GM12873 (cell line): ENCODE measurements around the gene BABAM2.

Source experiments
- TF ChIP-seq, protein P1 (sequence below): IDR thresholded peaks from 2 replicates; pipeline ENCODE4 v1.5.1; 2012; ENCODE audit warnings: low read depth, mild to moderate bottlenecking, moderate library complexity, low read length, control low read depth; ENCODE audit not compliant: insufficient read depth; ENCODE audit errors: missing control alignments

BABAM2 gene

DNA sequence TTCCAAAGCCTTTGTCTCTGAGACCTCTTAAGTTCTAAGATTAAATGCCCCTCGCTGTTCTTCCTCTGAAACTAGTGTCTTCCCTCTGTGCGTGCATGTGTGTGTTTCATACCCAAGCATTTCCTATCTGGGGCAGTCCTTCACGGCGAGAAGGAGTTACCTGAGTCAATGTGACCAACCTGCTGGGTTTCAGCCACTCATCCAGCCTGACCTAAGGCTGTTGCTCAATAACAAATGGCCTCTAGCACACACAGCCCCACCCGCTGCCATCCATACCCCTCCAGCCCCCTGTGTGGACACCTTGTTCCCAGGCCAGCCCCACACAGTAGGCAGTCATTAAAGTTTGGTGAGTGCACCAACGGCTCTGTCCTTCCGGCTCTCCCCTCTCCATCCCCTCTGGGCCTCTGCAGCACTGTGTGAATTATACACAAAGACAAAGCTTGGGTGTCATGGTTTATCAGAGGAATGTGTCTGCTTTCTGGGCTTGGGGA lies 448.3 kb downstream of the BABAM2 start:
- TF ChIP-seq, protein P1, sequence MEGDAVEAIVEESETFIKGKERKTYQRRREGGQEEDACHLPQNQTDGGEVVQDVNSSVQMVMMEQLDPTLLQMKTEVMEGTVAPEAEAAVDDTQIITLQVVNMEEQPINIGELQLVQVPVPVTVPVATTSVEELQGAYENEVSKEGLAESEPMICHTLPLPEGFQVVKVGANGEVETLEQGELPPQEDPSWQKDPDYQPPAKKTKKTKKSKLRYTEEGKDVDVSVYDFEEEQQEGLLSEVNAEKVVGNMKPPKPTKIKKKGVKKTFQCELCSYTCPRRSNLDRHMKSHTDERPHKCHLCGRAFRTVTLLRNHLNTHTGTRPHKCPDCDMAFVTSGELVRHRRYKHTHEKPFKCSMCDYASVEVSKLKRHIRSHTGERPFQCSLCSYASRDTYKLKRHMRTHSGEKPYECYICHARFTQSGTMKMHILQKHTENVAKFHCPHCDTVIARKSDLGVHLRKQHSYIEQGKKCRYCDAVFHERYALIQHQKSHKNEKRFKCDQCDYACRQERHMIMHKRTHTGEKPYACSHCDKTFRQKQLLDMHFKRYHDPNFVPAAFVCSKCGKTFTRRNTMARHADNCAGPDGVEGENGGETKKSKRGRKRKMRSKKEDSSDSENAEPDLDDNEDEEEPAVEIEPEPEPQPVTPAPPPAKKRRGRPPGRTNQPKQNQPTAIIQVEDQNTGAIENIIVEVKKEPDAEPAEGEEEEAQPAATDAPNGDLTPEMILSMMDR, result no peak

DNA sequence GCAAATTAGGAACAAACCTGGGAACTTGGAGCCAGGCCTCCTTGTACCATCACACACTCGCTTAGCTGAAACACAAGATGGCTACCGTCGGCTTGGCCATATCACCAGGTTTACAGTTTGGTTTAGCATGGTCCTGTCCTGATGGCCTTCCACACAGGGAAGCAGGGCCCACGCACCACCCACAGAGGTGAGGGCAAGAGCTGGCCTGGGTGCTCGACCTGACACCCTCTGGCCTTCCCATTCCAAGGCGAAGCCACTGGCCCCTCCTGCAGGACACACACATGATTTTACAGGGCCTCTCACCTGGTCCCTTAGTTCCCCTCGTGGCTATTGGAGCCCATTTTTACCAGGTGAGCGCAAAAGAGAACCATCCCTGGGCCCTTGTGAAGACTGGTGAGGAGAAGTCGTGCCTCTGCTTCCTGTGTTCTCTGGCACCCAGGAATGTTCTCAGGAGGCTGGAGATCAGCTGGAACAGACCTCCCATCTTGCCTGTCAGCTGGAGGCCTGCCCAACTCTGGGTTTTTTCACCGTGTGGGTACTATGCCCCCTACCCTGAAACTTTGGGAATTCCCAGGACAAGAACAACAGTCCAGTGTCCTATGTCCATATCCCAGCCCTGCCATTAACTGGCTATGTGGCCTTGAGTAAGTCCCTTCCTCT lies 449.1 kb downstream of the BABAM2 start:
- TF ChIP-seq, protein P1, result no peak

DNA sequence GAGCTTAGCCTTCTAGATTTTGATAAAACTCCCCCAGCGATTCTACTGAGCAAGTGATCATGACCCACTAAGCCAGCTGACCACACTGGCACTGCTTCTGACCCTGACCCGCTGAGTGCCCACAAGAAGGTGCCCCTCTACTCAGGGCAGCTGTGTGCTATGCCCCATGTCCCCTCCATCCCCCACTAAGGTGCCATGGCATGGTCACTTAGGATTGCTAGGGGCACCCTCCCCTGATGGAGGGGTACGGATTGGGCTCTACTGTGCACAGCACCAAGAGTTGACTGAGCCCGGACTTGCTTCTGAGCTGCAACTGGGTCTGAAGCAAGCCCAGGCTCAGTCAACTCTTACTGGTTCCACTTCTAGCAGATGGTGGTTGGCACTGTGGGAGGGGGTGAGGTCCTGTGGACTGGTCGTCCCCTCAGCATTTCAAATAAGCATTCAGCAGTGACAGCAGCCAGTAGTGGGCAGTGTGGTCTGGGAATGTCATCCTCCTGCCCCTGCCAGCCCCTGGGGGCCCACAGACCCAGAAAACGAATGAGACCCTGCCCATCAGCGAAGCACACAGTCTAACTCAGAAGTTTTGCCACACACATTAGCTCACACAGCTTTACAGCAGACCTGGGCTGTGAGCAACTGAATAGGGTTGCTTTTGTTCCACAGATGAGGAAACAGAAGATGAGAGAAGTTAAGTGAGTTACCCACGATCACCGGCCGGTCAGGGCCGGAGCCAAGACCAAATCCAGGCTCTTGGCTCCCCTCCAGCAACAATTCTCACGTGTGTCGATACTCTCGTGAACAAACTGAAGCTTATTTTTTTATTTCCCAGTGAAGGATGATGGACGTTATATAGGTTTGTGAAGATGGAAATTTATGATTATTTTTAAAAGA lies 450.0 kb downstream of the BABAM2 start:
- TF ChIP-seq, protein P1, result peak; percentile 12

DNA sequence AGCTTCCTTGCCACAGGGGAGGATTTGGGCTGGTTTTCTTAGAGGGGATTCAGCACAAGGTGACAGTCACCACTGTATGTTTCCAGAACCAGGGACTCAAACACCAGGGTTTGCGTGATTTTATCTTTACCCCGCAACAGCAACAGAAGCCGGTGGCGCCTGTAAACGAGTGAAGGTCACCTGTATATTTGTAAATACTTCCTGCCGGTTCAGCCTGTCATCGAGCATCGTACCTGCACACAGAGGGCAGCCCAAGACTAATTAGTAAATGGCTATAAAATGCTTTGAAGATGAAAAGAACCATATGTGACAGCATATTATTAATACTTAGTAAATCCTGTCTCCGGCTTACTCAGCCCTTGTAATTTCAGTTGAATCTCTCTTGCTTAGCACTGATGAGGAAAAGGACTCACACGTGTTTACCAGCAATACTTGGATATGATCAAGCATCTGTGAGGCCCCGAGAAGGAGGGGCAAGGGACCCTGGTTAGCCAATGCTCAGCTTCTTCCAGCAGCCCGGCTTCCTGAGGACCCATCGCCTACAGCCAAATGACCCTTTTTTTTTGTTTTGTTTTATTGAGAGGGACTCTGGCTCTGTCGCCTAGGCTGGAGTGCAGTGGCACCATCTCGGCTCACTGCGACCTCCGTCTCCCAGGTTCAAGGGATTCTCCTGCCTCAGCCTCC lies 450.8 kb downstream of the BABAM2 start:
- TF ChIP-seq, protein P1, result no peak

DNA sequence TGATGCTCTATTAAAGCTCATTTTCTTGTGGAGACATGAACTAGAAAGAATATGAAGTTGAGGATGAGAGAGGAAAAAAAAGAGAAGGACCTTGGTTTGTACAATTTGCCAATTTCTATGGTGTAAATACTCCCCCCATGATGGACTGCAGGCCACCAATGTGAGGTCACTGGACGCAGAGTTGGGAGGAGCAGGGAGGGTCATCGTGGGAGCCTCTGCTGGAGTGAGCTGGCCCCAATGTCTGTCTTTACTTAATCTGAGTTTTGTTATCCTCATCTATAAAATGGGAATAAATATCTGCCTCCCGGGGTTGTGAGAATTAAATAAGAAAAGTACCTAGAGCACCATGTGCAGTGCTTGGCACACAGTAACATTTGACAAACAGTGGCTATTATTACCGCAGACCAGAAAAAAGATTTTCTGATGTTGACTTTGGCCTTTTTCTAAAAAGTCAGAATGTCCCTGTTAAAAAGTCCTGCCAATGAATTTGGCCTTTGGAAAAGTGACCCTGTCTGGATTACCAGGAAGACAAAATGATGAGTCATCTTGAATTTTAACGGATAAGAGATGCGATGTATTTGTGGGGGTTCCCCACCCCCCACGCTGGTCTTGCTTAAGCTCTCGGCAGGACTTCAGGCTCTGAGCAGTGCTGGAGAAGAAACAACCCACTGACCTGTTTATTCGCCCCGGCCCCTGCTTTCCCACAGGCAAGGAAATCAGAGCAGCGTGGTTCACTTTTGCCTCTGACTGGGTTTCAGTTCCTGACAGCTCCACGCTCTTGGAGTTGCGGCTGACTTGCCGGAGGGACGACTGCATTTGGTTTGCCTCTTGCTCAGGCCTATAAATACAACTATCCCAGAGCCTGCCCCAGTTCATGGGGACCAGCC lies 451.8 kb downstream of the BABAM2 start:
- TF ChIP-seq, protein P1, result no peak

DNA sequence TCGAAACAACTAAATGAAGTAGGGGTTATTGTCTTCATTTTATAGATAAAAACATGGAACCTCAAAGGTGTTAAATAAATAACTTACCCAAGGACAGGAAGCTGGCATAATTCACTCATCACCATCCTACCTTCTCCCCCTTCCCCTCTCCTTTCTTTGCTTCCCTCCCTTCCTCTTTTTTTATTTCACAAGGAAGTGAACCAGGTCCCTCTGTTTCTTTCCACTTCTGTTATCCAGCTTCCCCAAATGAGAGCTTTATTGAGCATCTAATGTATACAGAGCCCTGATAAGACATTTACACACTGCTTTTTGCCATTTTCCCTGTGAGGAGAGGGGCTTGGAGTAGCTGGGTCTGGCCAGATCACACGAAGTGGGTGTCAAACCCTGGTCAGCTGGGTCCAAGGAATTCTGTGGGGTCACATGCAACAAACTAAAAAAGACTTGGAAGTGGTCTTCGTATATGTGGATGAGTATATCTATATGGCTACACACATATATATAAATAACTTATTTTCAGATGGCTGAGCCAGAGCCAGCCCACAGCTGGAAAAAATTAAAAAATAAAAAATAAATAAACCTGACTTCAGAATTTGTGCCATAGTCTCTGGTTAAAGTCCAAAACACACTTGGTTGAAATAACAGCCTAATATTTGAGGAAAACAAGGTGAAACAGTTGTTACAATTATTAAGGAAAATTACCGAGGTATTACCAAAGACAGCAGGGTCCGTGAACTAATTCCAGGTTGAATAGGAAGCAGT lies 452.8 kb downstream of the BABAM2 start:
- TF ChIP-seq, protein P1, result no peak
